Mesendoderm (in vitro differentiated cells): ENCODE data around the gene KCNMB2.

ENCODE experiments used
- DNase-seq: peaks from one replicate; pipeline ENCODE4 v3.0.0; 2013
- H2AK5ac ChIP-seq: 2 replicates; pipeline ENCODE4 v1.6.1; 2013; ENCODE audit warnings: low read length, inconsistent platforms
- H2BK120ac ChIP-seq: 2 replicates; pipeline ENCODE4 v1.6.1; 2013; ENCODE audit warnings: low read depth, mild to moderate bottlenecking, low read length, moderate library complexity, mixed read lengths
- H2BK15ac ChIP-seq: replicated peaks from 2 replicates; pipeline ENCODE4 v1.6.1; 2013; ENCODE audit warnings: low read depth, mild to moderate bottlenecking, moderate library complexity
- H2BK5ac ChIP-seq: 2 replicates; pipeline ENCODE4 v1.6.1; 2013; ENCODE audit warnings: low read length, inconsistent platforms
- H3K18ac ChIP-seq: 2 replicates; pipeline ENCODE4 v1.6.1; 2013; ENCODE audit warnings: mild to moderate bottlenecking, low read length, mixed read lengths
- H3K23ac ChIP-seq: one replicate; pipeline ENCODE4 v1.6.1; 2013; ENCODE audit warnings: low read length
- H3K27ac ChIP-seq: 2 replicates; pipeline ENCODE4 v1.5.1; 2013; ENCODE audit warnings: low read depth, mild to moderate bottlenecking, inconsistent platforms, low read length, moderate library complexity
- H3K27me3 ChIP-seq: 2 replicates; pipeline ENCODE4 v1.6.1; 2013; ENCODE audit warnings: low read length, control low read depth, mild to moderate bottlenecking, inconsistent platforms; ENCODE audit not compliant: insufficient read depth, poor library complexity
- H3K36me3 ChIP-seq: 2 replicates; pipeline ENCODE4 v1.6.1; 2013; ENCODE audit warnings: low read length, inconsistent platforms; ENCODE audit not compliant: control insufficient read depth, insufficient read depth
- H3K4ac ChIP-seq: one replicate; pipeline ENCODE4 v1.6.1; 2013; ENCODE audit warnings: low read depth, mild to moderate bottlenecking, low read length, moderate library complexity
- H3K4me1 ChIP-seq: 2 replicates; pipeline ENCODE4 v1.6.1; 2013; ENCODE audit warnings: low read depth, low read length, inconsistent platforms; ENCODE audit not compliant: control insufficient read depth
- H3K4me2 ChIP-seq: 2 replicates; pipeline ENCODE4 v1.6.1; 2013; ENCODE audit warnings: low read length
- H3K4me3 ChIP-seq: 2 replicates; pipeline ENCODE4 v1.5.1; 2013; ENCODE audit warnings: mild to moderate bottlenecking, low read length
- H3K56ac ChIP-seq: one replicate; pipeline ENCODE4 v1.6.1; 2013; ENCODE audit warnings: low read length
- H3K79me1 ChIP-seq: 2 replicates; pipeline ENCODE4 v1.6.1; 2013; ENCODE audit warnings: low read length, inconsistent platforms
- H3K79me2 ChIP-seq: 2 replicates; pipeline ENCODE4 v1.6.1; 2013; ENCODE audit warnings: mild to moderate bottlenecking, low read length; ENCODE audit not compliant: control insufficient read depth, insufficient read depth
- H3K9ac ChIP-seq: 2 replicates; pipeline ENCODE4 v1.6.1; 2013; ENCODE audit warnings: low read length, inconsistent platforms
- H4K5ac ChIP-seq: one replicate; pipeline ENCODE4 v1.6.1; 2013; ENCODE audit warnings: low read length
- H4K8ac ChIP-seq: one replicate; pipeline ENCODE4 v1.6.1; 2013; ENCODE audit warnings: low read depth, mild to moderate bottlenecking, control low read depth, low read length, moderate library complexity
- WGBS: extraction: QIAGEN DNeasy Blood & Tissue Kit; methylation state at CpG from one replicate; pipeline ENCODE4 v1.1.7; 2013; ENCODE audit warnings: low lambda C conversion rate, missing lambda C conversion rate; ENCODE audit not compliant: insufficient coverage; ENCODE audit errors: extremely low coverage; 5-methylcytosine and 5-hydroxymethylcytosine counted together

The KCNMB2 gene

DNA sequence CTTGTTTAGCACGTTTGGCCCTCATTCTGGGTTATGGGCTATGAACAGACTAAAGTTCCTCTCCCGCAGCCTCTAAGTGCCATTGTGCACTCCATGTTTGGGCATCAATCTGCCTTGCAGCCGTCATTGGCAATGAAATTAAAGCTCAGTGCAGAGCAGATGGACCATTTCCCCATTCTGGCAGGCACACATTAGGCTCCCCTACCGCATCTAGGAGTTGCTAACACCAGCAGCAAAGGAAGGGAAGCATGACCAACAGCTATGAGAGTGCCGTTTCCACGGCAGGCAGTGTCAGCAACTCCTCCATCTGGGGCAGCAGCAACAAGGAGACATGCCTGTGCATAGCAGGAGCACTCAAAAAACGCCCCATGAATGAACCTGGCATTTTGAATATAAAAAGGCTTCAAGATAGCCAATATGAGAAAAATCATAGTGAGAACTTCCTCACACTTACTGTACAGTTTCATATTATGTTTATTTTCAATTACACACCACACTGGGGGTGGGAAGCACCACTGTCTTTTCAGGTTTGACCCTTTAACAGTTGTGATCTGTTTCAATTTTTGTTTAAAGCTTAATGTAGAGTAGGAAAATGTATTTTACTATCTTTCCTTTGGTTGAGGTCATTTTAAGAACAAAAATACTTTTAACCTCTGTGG is 218.7 kb downstream of the KCNMB2 start:
- no peak overlapping the region for H3K56ac ChIP-seq
- no CpG with 5 or more reads among the region's 7 CpGs for WGBS
- no peak for DNase-seq
- H4K5ac ChIP-seq: no peak overlapping the region
- H3K79me1 ChIP-seq: no peaks in the 10 kb centered on the region
- no peak overlapping the region for H2BK15ac ChIP-seq
- no peak overlapping the region for H2BK120ac ChIP-seq
- no peak overlapping the region for H3K27ac ChIP-seq
- H3K23ac ChIP-seq: no peak overlapping the region
- H2AK5ac ChIP-seq: no peak overlapping the region
- H3K4ac ChIP-seq: no peak overlapping the region
- no peak overlapping the region for H2BK5ac ChIP-seq
- no peak overlapping the region for H4K8ac ChIP-seq
- no peaks in the 10 kb centered on the region for H3K27me3 ChIP-seq
- H3K9ac ChIP-seq: no peak overlapping the region
- no peaks in the 10 kb centered on the region for H3K36me3 ChIP-seq
- H3K4me1 ChIP-seq: no peaks in the 10 kb centered on the region
- no peak overlapping the region for H3K4me2 ChIP-seq
- H3K79me2 ChIP-seq: no peaks in the 10 kb centered on the region
- no peak overlapping the region for H3K18ac ChIP-seq
- H3K4me3 ChIP-seq: no peak overlapping the region

DNA sequence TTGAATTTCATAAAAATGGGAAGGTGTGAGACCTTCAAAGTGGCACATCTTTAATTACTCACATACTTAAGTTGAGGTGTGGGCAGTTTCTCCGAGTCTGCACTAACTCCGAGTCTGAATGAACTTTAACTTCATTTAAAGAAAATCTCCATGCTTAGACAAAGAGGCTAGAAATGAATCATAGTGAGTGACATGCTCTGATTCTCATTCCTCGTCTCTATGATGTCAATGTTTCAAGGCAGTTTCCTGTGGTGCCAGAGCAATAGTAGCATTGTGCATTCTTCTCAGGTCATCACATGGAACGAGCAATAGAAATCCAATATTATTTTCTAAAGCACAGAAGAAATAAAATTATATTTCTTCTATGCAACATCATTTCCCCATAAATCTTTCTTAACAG is 224.8 kb downstream of the KCNMB2 start:
- WGBS: no CpG with 5 or more reads among the region's 4 CpGs
- Histone ChIP-seq H4K5ac (no peak overlapping the region), H3K36me3 (no peaks in the 10 kb centered on the region), H3K27me3 (no peaks in the 10 kb centered on the region), H3K79me1 (no peaks in the 10 kb centered on the region), H2BK5ac (no peak overlapping the region), H2BK15ac (no peak overlapping the region), H2AK5ac (no peak overlapping the region), H3K4me2 (no peak overlapping the region), H3K79me2 (no peaks in the 10 kb centered on the region), H3K4ac (no peak overlapping the region), H3K9ac (no peak overlapping the region), H2BK120ac (no peak overlapping the region), H3K18ac (no peak overlapping the region), H3K23ac (no peak overlapping the region), H3K56ac (no peak overlapping the region), H3K4me3 (no peak overlapping the region), H3K4me1 (no peaks in the 10 kb centered on the region), H3K27ac (no peak overlapping the region), H4K8ac (no peak overlapping the region)
- DNase-seq: no peak

DNA sequence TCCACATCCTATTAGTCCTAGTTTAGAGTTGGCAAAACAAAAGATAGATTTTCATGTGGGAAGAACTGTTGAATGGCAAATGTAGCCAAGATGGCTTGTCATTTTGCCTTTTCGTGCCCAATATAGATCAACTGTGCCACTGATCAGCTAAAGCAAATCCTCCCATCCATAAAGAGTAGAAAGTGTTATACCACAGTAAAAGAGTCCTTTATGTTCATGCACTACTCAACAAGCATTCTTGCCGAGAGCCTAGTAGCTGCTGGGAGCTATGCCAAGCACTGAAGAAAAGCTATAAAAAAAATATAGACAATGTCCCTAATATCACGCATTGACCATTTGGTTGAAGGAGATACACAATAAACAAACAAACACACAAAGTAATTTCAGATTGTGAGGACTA is 225.2 kb downstream of the KCNMB2 start:
- H3K4ac ChIP-seq: no peak overlapping the region
- H2BK120ac ChIP-seq: no peak overlapping the region
- no CpG with 5 or more reads among the region's 3 CpGs for WGBS
- H4K8ac ChIP-seq: no peak overlapping the region
- H3K4me2 ChIP-seq: no peak overlapping the region
- no peak overlapping the region for H3K23ac ChIP-seq
- no peak overlapping the region for H3K56ac ChIP-seq
- H3K79me1 ChIP-seq: no peaks in the 10 kb centered on the region
- no peak overlapping the region for H3K27ac ChIP-seq
- H2BK15ac ChIP-seq: no peak overlapping the region
- no peaks in the 10 kb centered on the region for H3K4me1 ChIP-seq
- no peak overlapping the region for H2AK5ac ChIP-seq
- no peaks in the 10 kb centered on the region for H3K36me3 ChIP-seq
- H3K27me3 ChIP-seq: no peaks in the 10 kb centered on the region
- no peak for DNase-seq
- no peak overlapping the region for H3K9ac ChIP-seq
- no peaks in the 10 kb centered on the region for H3K79me2 ChIP-seq
- H2BK5ac ChIP-seq: no peak overlapping the region
- no peak overlapping the region for H3K4me3 ChIP-seq
- H3K18ac ChIP-seq: no peak overlapping the region
- H4K5ac ChIP-seq: no peak overlapping the region

DNA sequence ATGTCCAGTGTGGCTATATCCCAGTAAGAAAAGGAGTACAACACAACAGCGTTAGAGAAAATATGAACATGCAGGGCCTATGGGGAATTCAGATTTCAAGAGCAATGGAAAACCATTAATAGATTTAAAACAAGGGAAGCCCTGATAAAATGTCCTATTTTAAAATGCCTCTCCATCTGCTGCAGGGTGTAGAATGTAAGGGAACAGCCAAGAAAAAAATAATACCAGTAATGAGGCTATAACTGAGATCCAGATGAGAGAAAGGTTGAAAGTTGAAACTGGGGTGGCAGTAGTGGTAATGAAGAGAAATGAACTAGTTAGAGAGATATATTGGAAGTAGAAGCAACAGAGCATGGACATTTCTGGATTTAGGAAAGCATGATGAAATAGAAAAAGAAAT is 226.1 kb downstream of the KCNMB2 start:
- H4K8ac ChIP-seq: no peak overlapping the region
- no peak overlapping the region for H2BK120ac ChIP-seq
- WGBS: no CpG with 5 or more reads among the region's 1 CpG
- H3K36me3 ChIP-seq: no peaks in the 10 kb centered on the region
- no peak overlapping the region for H3K18ac ChIP-seq
- no peak overlapping the region for H3K4me2 ChIP-seq
- H3K4me1 ChIP-seq: no peaks in the 10 kb centered on the region
- no peak overlapping the region for H2BK15ac ChIP-seq
- no peak overlapping the region for H4K5ac ChIP-seq
- no peak for DNase-seq
- H3K4me3 ChIP-seq: no peak overlapping the region
- no peak overlapping the region for H3K56ac ChIP-seq
- no peak overlapping the region for H3K9ac ChIP-seq
- no peak overlapping the region for H2AK5ac ChIP-seq
- H3K4ac ChIP-seq: no peak overlapping the region
- no peak overlapping the region for H3K27ac ChIP-seq
- no peak overlapping the region for H2BK5ac ChIP-seq
- no peaks in the 10 kb centered on the region for H3K27me3 ChIP-seq
- no peak overlapping the region for H3K23ac ChIP-seq
- H3K79me2 ChIP-seq: no peaks in the 10 kb centered on the region
- H3K79me1 ChIP-seq: no peaks in the 10 kb centered on the region

DNA sequence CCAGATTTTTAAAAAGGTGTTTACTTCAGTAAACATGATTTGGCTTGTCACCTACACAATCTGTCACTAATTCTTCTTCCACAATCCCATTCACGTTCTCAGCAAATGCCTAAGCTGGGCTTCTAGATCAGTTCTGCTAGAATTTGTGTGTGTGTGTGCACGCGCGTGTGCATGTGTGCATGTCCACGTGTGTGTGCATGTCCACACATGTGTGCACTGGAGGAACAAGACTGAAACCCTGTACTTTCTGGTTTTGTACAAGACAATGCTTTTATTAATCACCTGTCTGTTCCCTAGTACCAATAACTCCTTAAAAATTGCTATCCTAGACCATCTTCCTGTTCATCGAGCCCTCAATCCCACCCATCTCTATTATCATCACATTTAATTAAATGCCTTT is 229.2 kb downstream of the KCNMB2 start:
- Histone ChIP-seq H3K4ac (no peak overlapping the region), H3K23ac (no peak overlapping the region), H3K79me2 (no peaks in the 10 kb centered on the region), H2BK120ac (no peak overlapping the region), H2BK15ac (no peak overlapping the region), H3K4me3 (no peak overlapping the region), H3K4me2 (no peak overlapping the region), H3K4me1 (no peaks in the 10 kb centered on the region), H3K9ac (no peak overlapping the region), H3K27ac (no peak overlapping the region), H3K79me1 (no peaks in the 10 kb centered on the region), H4K5ac (no peak overlapping the region), H3K56ac (no peak overlapping the region), H3K18ac (no peak overlapping the region), H4K8ac (no peak overlapping the region), H2BK5ac (no peak overlapping the region), H3K36me3 (no peaks in the 10 kb centered on the region), H3K27me3 (no peaks in the 10 kb centered on the region), H2AK5ac (no peak overlapping the region)
- WGBS: no CpG with 5 or more reads among the region's 6 CpGs
- DNase-seq: no peak

DNA sequence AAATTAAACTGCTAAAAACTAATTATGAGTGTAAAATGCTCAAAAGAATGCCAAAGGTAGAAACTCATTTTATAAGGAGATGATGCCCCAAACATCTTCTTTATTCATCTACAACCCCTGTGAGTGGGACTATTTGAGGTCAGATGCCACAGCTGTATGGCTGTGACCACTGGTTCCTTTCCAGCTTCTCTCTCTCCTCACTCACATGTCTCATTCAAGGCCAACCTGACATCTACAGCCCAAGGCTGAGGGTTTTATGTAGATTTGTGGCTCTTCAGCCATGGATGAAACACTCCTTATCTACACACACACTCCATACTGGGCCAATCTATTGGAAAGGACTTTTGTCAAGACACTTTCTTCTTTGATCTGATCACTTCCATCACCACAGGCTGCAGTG is 231.3 kb downstream of the KCNMB2 start:
- DNase-seq: no peak
- H3K18ac ChIP-seq: no peak overlapping the region
- H3K4me3 ChIP-seq: no peak overlapping the region
- H3K4me1 ChIP-seq: no peaks in the 10 kb centered on the region
- no peak overlapping the region for H3K4me2 ChIP-seq
- H3K27ac ChIP-seq: no peak overlapping the region
- no peaks in the 10 kb centered on the region for H3K36me3 ChIP-seq
- no peak overlapping the region for H2BK5ac ChIP-seq
- no peak overlapping the region for H2BK15ac ChIP-seq
- no peaks in the 10 kb centered on the region for H3K79me2 ChIP-seq
- no peak overlapping the region for H3K56ac ChIP-seq
- no peak overlapping the region for H3K9ac ChIP-seq
- no peak overlapping the region for H3K4ac ChIP-seq
- H4K5ac ChIP-seq: no peak overlapping the region
- no peak overlapping the region for H4K8ac ChIP-seq
- no peak overlapping the region for H3K23ac ChIP-seq
- H3K27me3 ChIP-seq: no peaks in the 10 kb centered on the region
- H2BK120ac ChIP-seq: no peak overlapping the region
- H2AK5ac ChIP-seq: no peak overlapping the region
- H3K79me1 ChIP-seq: no peaks in the 10 kb centered on the region
